AG09309 (cell line): ENCODE measurements around the gene KRTAP20-4.

Experiments
- DNase-seq: peaks from one replicate; pipeline ENCODE4 v3.0.0-alpha.2; 2010; ENCODE audit warnings: low read depth
- H3K4me3 ChIP-seq: 2 replicates; pipeline ENCODE4 v1.5.1; 2011; ENCODE audit warnings: mild to moderate bottlenecking, low read depth, low read length, moderate library complexity; ENCODE audit not compliant: control insufficient read depth
- CTCF ChIP-seq: IDR thresholded peaks from 2 replicates; pipeline ENCODE4 v1.5.1; 2011; ENCODE audit warnings: mild to moderate bottlenecking, low read depth, low read length, inconsistent platforms; ENCODE audit not compliant: insufficient read depth, control insufficient read depth; ENCODE audit errors: missing control alignments

The KRTAP20-4 gene

GRCh38 chr21:30620522-30620921 is at the start of gene KRTAP20-4:
Gene KRTAP20-4, plus strand, starts transcription at chr21:30620627.
- TF ChIP-seq CTCF, result no peak
- no peak for DNase-seq
- no peak within 1 kb of the TSS for H3K4me3 ChIP-seq

DNA sequence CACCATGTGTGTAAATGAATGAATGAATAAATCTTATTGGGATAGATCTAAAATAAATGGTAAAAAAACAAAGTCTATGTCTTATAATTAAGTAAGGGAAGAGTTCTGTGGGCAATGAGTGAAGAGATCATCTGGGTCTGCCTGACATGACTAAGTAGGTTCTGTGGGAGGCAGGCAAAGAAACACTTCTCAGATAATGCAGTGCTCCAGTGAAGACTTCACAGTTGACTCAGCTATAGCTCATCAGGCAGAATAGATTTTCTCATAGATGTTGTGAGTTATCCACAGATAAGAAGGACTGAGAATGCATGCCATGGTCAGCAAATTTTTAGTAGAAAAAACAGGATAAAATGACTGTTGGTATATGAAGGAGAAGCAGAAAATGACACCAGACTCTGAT is 42.7 kb upstream of the KRTAP20-4 start:
- no peak for DNase-seq
- TF ChIP-seq CTCF, result no peak
- no peak overlapping the region for H3K4me3 ChIP-seq

GRCh38 chr21:30579346-30579745 is 41.1 kb upstream of the KRTAP20-4 start:
- no peak overlapping the region for H3K4me3 ChIP-seq
- TF ChIP-seq CTCF, result no peak
- DNase-seq, result no peak

DNA sequence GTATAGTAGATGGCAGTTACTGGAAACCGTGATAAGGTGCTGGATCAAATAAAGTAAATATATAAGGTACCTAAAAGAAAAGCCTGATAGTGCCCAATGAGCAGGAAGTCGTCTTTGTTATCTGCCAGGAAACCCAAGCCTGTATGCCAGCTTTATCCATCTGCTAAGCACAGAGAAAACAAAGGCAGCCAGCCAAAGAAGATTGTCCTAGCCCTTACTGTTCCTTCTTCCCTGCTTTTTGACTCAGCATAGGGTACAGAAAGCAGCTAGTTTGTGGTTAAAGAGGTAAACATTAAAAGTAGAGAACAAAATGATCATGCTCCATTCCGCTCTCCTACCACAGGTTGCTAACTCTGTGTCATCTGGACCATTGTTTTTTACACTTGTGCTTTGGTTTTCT is 40.3 kb upstream of the KRTAP20-4 start:
- no peak for DNase-seq
- H3K4me3 ChIP-seq, result no peak overlapping the region
- no peak for TF ChIP-seq CTCF

DNA sequence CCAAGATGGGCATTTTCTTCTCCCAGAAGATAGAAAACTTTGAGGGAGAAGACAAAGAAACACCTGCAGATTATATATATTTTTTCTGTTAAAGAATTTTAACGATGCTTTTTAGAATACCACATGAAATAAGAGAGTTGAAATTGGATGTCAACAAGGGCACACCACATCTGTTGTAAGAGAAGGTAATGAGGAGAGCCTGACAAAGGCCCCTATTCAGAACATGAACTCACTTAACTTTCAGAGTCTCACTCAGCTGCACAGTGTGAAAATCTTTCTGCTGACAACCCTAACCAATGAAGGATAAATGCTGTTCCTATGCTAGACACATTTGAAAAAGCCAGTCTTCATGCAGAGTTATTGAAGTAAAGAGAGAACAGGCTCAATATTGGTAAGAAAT is 37.6 kb upstream of the KRTAP20-4 start:
- no peak overlapping the region for H3K4me3 ChIP-seq
- no peak for TF ChIP-seq CTCF
- no peak for DNase-seq

DNA sequence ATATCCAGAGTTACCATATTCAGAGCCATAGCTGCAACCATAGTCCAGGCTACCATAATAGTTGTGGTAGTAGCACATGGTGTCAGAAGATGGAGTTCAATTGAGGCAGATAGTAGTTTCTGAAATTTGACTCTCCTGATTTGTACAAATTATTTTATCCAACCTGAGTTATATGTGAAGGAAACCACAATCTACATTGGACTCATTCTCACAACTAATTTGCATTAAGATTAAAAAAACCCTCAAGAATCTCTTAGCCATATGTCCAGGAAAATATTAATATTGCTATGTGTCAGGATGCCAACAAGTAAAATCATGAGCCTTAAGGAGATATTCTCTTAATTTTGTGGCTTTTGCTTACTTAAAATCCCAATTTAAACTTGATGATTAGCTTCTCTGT is 30.1 kb upstream of the KRTAP20-4 start, which contains the start of gene KRTAP22-2:
Gene KRTAP22-2, minus strand, starts transcription at position 101 of the 400 bp plus-strand sequence.
- no peak for DNase-seq
- H3K4me3 ChIP-seq, result no peak within 1 kb of the TSS
- TF ChIP-seq CTCF, result no peak

DNA sequence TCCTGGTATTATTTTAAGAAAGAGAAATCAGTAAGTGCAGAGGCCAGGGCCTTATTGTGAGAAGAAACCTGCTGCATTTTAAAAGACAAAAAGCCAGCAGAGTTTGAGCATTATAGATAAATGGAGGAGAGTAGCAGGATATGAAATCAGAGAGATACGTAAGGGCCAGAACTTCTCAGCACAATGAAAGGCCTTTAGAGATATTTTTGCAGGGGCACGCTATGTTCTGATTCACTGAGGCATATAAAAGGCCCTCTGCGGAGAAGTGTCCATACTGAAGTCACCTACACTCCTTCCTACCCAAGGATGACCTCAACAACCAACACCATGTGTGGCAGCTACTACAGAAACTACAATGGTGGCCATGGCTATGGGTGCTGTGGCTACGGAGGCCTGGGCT is 28.3 kb upstream of the KRTAP20-4 start, which contains the start of gene KRTAP6-3:
Gene KRTAP6-3, plus strand, starts transcription at position 301 of the 400 bp plus-strand sequence. Its CDS starts 6 bp downstream, at position 307.
- no peak for DNase-seq
- no peak within 1 kb of the TSS for H3K4me3 ChIP-seq
- TF ChIP-seq CTCF, result no peak
